GM12878 (cell line): Measurements from ENCODE around the gene NEU3. TPM values are rescaled to one million over a fixed set of nuclear protein-coding genes. Genes with fewer than 3 reads are reported as not detected.

Experiments
- ATAC-seq: fragments of 200-7000 bp; cut with Tn5 transposase; 3 replicates; pipeline ENCODE4 v1.9.1; 2020; ENCODE audit warnings: mild to moderate bottlenecking, moderate library complexity
- BruUV-seq: library from RNA; stranded (reverse); fragments of 400-500 nt; replicated peaks from 2 replicates; lab custom pipeline; 2021; lab: Mats Ljungman, UMichigan
- CTCF ChIA-PET: fragments of 300-600 bp; sonication (Branson Sonifier 250); formaldehyde crosslinking; extraction: SDS; loops from one replicate; lab custom pipeline; 2021; ENCODE audit warnings: inconsistent platforms; lab: Yijun Ruan, JAX
- POLR2A ChIA-PET: fragments of 350-600 bp; formaldehyde crosslinking; extraction: SDS; loops from one replicate; lab custom pipeline; 2021; ENCODE audit warnings: inconsistent platforms; lab: Charles Lee
- RAD21 ChIA-PET: fragments of 300-600 bp; sonication (Branson Sonifier 250); formaldehyde crosslinking; loops from one replicate; lab custom pipeline; 2023; ENCODE audit warnings: antibody characterized with exemption; ENCODE audit not compliant: unreplicated experiment; lab: Charles Lee
- SMC1A ChIA-PET: fragments of 300-600 bp; sonication (Branson Sonifier 250); formaldehyde crosslinking; loops from one replicate; lab custom pipeline; 2023; ENCODE audit not compliant: unreplicated experiment, uncharacterized antibody; lab: Charles Lee
- DNase-seq: peaks from one replicate; pipeline ENCODE4 v3.0.0-alpha.2; 2011; ENCODE audit warnings: low read depth, low spot score
- FAIRE-seq: peaks from 3 replicates; lab custom pipeline; 2011; peaks lifted over from hg19 to GRCh38; lab: Jason Lieb, UNC
- H2AFZ ChIP-seq: 2 replicates; pipeline ENCODE4 v1.6.0; 2011; ENCODE audit warnings: low read depth, low read length, control low read depth; ENCODE audit not compliant: control insufficient read depth
- H3K27ac ChIP-seq: 2 replicates; pipeline ENCODE4 v1.5.1; 2011; ENCODE audit warnings: control low read depth; ENCODE audit not compliant: control insufficient read depth, insufficient read depth
- H3K27me3 ChIP-seq, 2 experiments: replicated peaks in 1 of 2; 2 replicates each; pipeline versions ENCODE4 v1.6.0 to v1.6.1; 2011; ENCODE audit warnings: low read length in 1 of 2; ENCODE audit not compliant: control insufficient read depth in 2 of 2, insufficient read depth in 2 of 2
- H3K36me3 ChIP-seq, 2 experiments: 2 replicates each; pipeline ENCODE4 v1.5.1; 2011; ENCODE audit warnings: low read length in 1 of 2; ENCODE audit not compliant: control insufficient read depth in 2 of 2, insufficient read depth in 2 of 2
- H3K4me1 ChIP-seq: 2 replicates; pipeline ENCODE4 v1.6.1; 2011; ENCODE audit warnings: mild to moderate bottlenecking, low read length, moderate library complexity, mixed read lengths; ENCODE audit not compliant: control insufficient read depth, insufficient read depth
- H3K4me2 ChIP-seq: 2 replicates; pipeline ENCODE4 v1.6.0; 2011; ENCODE audit warnings: control low read depth; ENCODE audit not compliant: control insufficient read depth, insufficient read depth
- H3K4me3 ChIP-seq: fragments of 200-600 bp; sonication (generic); 2 replicates; pipeline ENCODE4 v1.5.1; 2016
- H3K79me2 ChIP-seq: 2 replicates; pipeline ENCODE4 v1.6.0; 2011; ENCODE audit warnings: low read length; ENCODE audit not compliant: control insufficient read depth, insufficient read depth
- H3K9ac ChIP-seq: 2 replicates; pipeline ENCODE4 v1.8.0; 2011; ENCODE audit warnings: low read length, control low read depth, mixed read lengths; ENCODE audit not compliant: control insufficient read depth, insufficient read depth
- H3K9me3 ChIP-seq: replicated peaks from 3 replicates; pipeline ENCODE4 v1.5.1; 2011; ENCODE audit warnings: mild to moderate bottlenecking, low read length; ENCODE audit not compliant: control insufficient read depth, insufficient read depth
- H4K20me1 ChIP-seq: 2 replicates; pipeline ENCODE4 v1.6.0; 2011; ENCODE audit not compliant: control insufficient read depth, insufficient read depth
- CHD1 ChIP-seq: IDR thresholded peaks from 2 replicates; pipeline ENCODE4 v1.6.1; 2012; ENCODE audit warnings: low read depth, low read length, improper control_type of control experiment
- ETV6 ChIP-seq, 2 experiments: fragments of 450-650 bp in 1 of 2; IDR thresholded peaks in 1 of 2; conservative IDR thresholded peaks in 1 of 2; 2 replicates each; pipeline ENCODE4 v1.6.1; 2014; ENCODE audit warnings: antibody characterized with exemption in 1 of 2, borderline replicate concordance in 1 of 2, low read depth in 1 of 2, mild to moderate bottlenecking in 1 of 2, moderate library complexity in 1 of 2
- KDM1A ChIP-seq: fragments of 200-600 bp; sonication (generic); IDR thresholded peaks from 2 replicates; pipeline ENCODE4 v1.6.1; 2016; ENCODE audit warnings: borderline replicate concordance
- MXI1 ChIP-seq: fragments of 150-350 bp; IDR thresholded peaks from 2 replicates; pipeline ENCODE4 v1.6.1; 2011; ENCODE audit warnings: low read depth, mild to moderate bottlenecking, inconsistent platforms, low read length, improper control_type of control experiment
- MYB ChIP-seq: fragments of 150-350 bp; IDR thresholded peaks from 2 replicates; pipeline ENCODE4 v1.6.1; 2014; ENCODE audit warnings: mild to moderate bottlenecking, low read depth, low read length, borderline replicate concordance
- RCOR1 ChIP-seq: conservative IDR thresholded peaks from 2 replicates; pipeline ENCODE4 v1.6.1; 2012; ENCODE audit warnings: low read depth, low read length, improper control_type of control experiment
- SKIL ChIP-seq: fragments of 450-650 bp; IDR thresholded peaks from 2 replicates; pipeline ENCODE4 v1.6.1; 2017; ENCODE audit warnings: mild to moderate bottlenecking, low read depth, inconsistent platforms; ENCODE audit not compliant: poor library complexity, severe bottlenecking
- YBX1 ChIP-seq: fragments of 450-650 bp; IDR thresholded peaks from 2 replicates; pipeline ENCODE4 v1.6.1; 2016; ENCODE audit warnings: antibody characterized with exemption
- ZNF217 ChIP-seq: fragments of 450-650 bp; IDR thresholded peaks from 2 replicates; pipeline ENCODE4 v1.6.1; 2017; ENCODE audit warnings: antibody characterized with exemption, mild to moderate bottlenecking
- WGBS: methylation state at CpG from one replicate; pipeline ENCODE4 v1.1.6; 2016; ENCODE audit warnings: low lambda C conversion rate; ENCODE audit not compliant: insufficient replicate concordance, insufficient coverage; ENCODE audit errors: missing lambda C conversion rate; 5-methylcytosine and 5-hydroxymethylcytosine counted together
- in situ Hi-C: fragments of 300-500 bp; cut with MboI; formaldehyde crosslinking; loops from 9 replicates; pipeline ENCODE4 v1.14.3; 2018; ENCODE audit warnings: mixed read lengths
- intact Hi-C: fragments of 100-400 bp; cut with micrococcal nuclease; formaldehyde crosslinking; loops from one replicate; pipeline ENCODE4 v1.14.2; 2022; ENCODE audit not compliant: unreplicated experiment
- polyA plus RNA-seq, 11 experiments: library from polyadenylated mRNA; depleted of rRNA in 4 of 11; unstranded in 6 of 11; stranded (reverse) in 5 of 11; fragments of >200 nt; fragmentation: Nextera tagmentation in 4 of 11; fragmentation: Illumina TruSeq in 1 of 11; extraction: Ambion mirVana in 4 of 11; extraction: Trizol in 1 of 11; gene quantifications; 1 replicate in 1 of 11; 2 replicates in 10 of 11; pipeline versions ENCODE4 v1.2.1 to v1.2.3, GENCODE V29; 2011 to 2016; ENCODE audit warnings: inconsistent platforms in 2 of 11, missing spikeins in 2 of 11, low read depth in 1 of 11
- total RNA-seq, 4 experiments: library from RNA; depleted of rRNA in 3 of 4; stranded (reverse); fragments of >200 nt in 3 of 4; fragmentation: Illumina TruSeq in 1 of 4; extraction: Trizol in 1 of 4; gene quantifications; 2 replicates each; pipeline versions ENCODE4 v1.2.1 to v1.2.3, GENCODE V29; 2013 to 2021

The NEU3 gene
- total and polyA plus RNA-seq, 10 of the 15 experiments (the other 5 are each of a cell fraction or from before 2014, with no cell fraction given), result 2.5 to 20.3 (median 13.4) TPM

- BruUV-seq, result no TSS peak
- no peaks in the 10 kb centered on the region; the same call in 2 of the 3 replicates for H3K9me3 ChIP-seq
- intact Hi-C loops (no loop called here), in situ Hi-C loops (no loop called here)
- peaks cover 35% of the 10 kb centered on the region for H3K4me1 ChIP-seq
- no peak for DNase-seq
- peak overlapping the region; percentile 91 for H3K4me2 ChIP-seq
- TF ChIP-seq ETV6 (conservative IDR thresholded peaks at IDR 0.05 in 1 of 2, IDR thresholded peaks at IDR 0.05 in 1 of 2; ENCODE audit: borderline replicate concordance in 1 of 2, low read depth in 1 of 2) (no peak), ZNF217 (no peak), RCOR1 (no peak), SKIL (no peak), KDM1A (no peak), CHD1 (no peak), MYB (no peak), YBX1 (no peak), MXI1 (no peak)
- POLR2A ChIA-PET, result interaction anchor here (0.6 to 1.8 kb wide), 3 partner anchors 11 to 966 kb away, joined by 3 to 5 read pairs (median 3); no protein-coding TSS in a partner anchor
- H3K9ac ChIP-seq, result no peak overlapping the region
- peaks cover 94% of the 10 kb centered on the region for H3K79me2 ChIP-seq
- H3K4me3 ChIP-seq, result peak overlapping the region; percentile 88; the same call in 1 of the 2 replicates
- FAIRE-seq, result no peak
- H3K27ac ChIP-seq, result peak overlapping the region; percentile 92
- H2AFZ ChIP-seq, result no peak overlapping the region
- H4K20me1 ChIP-seq, result peaks cover 8% of the 10 kb centered on the region; the same call in 1 of the 2 replicates
- H3K27me3 ChIP-seq, result no peaks in the 10 kb centered on the region
- CTCF ChIA-PET, result interaction anchor here (0.7 to 1.9 kb wide), 7 partner anchors 10 to 98 kb away, joined by 3 to 7 read pairs (median 4); partner anchors contain the start of gene NEU3
- SMC1A ChIA-PET, result interaction anchor here (0.7 to 2.5 kb wide), 4 partner anchors 10 to 40 kb away, joined by 3 to 9 read pairs (median 4); partner anchors contain the start of gene NEU3
- RAD21 ChIA-PET, result interaction anchor here (0.9 to 1.5 kb wide), 2 partner anchors 37 to 40 kb away, joined by 3 to 5 read pairs; partner anchors contain the start of gene NEU3
- ATAC-seq, result no peak
- WGBS, result 20% methylated on average over 2 of the region's 2 CpGs
- peaks cover 0 to 12% of the 10 kb centered on the region in 2 experiments; a peak in 2 of 4 replicates for H3K36me3 ChIP-seq
Measured at GRCh38 chr11:74952752-74953151, 36.0 kb upstream of the NEU3 start.
